ENCODE data around the gene NEAT1.

Gene NEAT1

GRCh38 chr11:65420506-65420905 is 2.1 kb upstream of the NEAT1 start:
- Histone ChIP-seq H4K20me1 (ENCODE audit: insufficient read depth, low read length) (peaks cover 24% of the 10 kb centered on the region), H3K4me1 (ENCODE audit: low read length) (peaks cover 32% of the 10 kb centered on the region), H3K9me2 (replicated peaks; ENCODE audit: insufficient read depth, low read length) (no peaks in the 10 kb centered on the region), H3K9me3 (replicated peaks; ENCODE audit: insufficient read depth, low read length) (no peaks in the 10 kb centered on the region), H3K79me2 (ENCODE audit: low read length) (peaks cover 63% of the 10 kb centered on the region), H3K4me3 (ENCODE audit: low read length) (peak overlapping the region; percentile 44), H3K36me3 (replicated peaks; ENCODE audit: insufficient read depth, low read length) (no peaks in the 10 kb centered on the region), H3K27ac (ENCODE audit: low read length) (peak overlapping the region; percentile 100), H3K9ac (ENCODE audit: low read length) (peak overlapping the region; percentile 100), H2AFZ (ENCODE audit: low read length) (no peak overlapping the region), H3F3A (ENCODE audit: insufficient read depth, low read length) (peaks cover 85% of the 10 kb centered on the region), H3K27me3 (replicated peaks; ENCODE audit: insufficient read depth, low read length) (no peaks in the 10 kb centered on the region), H3K4me2 (ENCODE audit: low read depth, low read length) (peak overlapping the region; percentile 99)
- TF ChIP-seq CTCF (IDR thresholded peaks at IDR 0.05; ENCODE audit: low read length) (no peak), EZH2phosphoT487 (IDR thresholded peaks at IDR 0.05; ENCODE audit: low read length) (no peak), EZH2 (optimal IDR thresholded peaks at IDR 0.05; ENCODE audit: low read depth, low read length) (no peak)
- DNase-seq, result no peak

DNA sequence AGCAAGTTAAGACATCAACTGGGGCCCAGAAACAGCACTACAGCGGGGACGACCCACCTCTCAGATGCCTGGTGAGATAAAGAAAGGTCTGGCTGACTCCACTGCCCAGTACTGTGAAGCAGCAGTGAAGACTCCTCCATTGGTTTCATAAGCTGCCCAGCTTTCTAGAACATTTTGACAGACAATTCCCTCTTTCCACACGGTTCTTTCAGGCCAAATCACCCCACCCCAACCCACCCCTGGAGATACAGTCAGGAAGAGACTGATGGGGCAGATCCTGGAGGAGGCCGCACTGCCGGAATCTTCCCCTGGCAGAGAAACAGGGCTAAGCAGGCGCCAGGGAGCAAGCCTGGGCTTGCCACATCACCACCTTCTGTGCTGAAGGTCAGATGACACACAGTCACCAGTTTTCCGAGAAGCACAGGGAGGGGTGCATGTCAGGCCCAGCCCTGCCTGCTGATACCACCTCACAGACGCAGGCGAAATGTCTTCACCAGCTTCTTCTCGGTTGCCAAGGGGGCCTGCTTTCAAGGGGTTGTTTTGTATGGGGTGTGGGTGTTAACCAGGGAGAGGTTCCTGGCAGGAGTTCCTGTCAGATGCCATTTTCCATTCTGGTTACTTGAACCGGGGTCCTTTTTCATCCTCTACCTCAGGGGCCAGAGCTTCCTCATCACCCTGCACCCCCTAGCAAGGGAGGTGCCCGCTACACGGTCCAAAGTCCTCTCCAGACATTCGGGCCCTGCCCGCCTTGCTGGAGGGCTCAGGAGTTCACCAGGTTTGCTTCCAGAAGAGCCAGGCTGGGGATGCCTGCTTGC is 1.4 kb upstream of the NEAT1 start:
- no peaks in the 10 kb centered on the region for H3K36me3 ChIP-seq (replicated peaks; ENCODE audit: insufficient read depth, low read length)
- H3K4me2 ChIP-seq (ENCODE audit: low read depth, low read length), result peak overlapping the region; percentile 99
- peak overlapping the region; percentile 100 for H3K9ac ChIP-seq (ENCODE audit: low read length)
- H2AFZ ChIP-seq (ENCODE audit: low read length), result no peak overlapping the region
- TF ChIP-seq EZH2 (optimal IDR thresholded peaks at IDR 0.05; ENCODE audit: low read depth, low read length), result no peak
- no peak for TF ChIP-seq CTCF (IDR thresholded peaks at IDR 0.05; ENCODE audit: low read length)
- TF ChIP-seq EZH2phosphoT487 (IDR thresholded peaks at IDR 0.05; ENCODE audit: low read length), result no peak
- peaks cover 70% of the 10 kb centered on the region for H3K79me2 ChIP-seq (ENCODE audit: low read length)
- no peaks in the 10 kb centered on the region for H3K9me2 ChIP-seq (replicated peaks; ENCODE audit: insufficient read depth, low read length)
- peak overlapping the region; percentile 68 for H3K4me3 ChIP-seq (ENCODE audit: low read length)
- peaks cover 24% of the 10 kb centered on the region for H4K20me1 ChIP-seq (ENCODE audit: insufficient read depth, low read length)
- peak overlapping the region; percentile 100 for H3K27ac ChIP-seq (ENCODE audit: low read length)
- no peaks in the 10 kb centered on the region for H3K27me3 ChIP-seq (replicated peaks; ENCODE audit: insufficient read depth, low read length)
- peaks cover 27% of the 10 kb centered on the region for H3K4me1 ChIP-seq (ENCODE audit: low read length)
- DNase-seq, result peak; percentile 91
- H3F3A ChIP-seq (ENCODE audit: insufficient read depth, low read length), result peaks cover 91% of the 10 kb centered on the region
- no peaks in the 10 kb centered on the region for H3K9me3 ChIP-seq (replicated peaks; ENCODE audit: insufficient read depth, low read length)

GRCh38 chr11:65421794-65422632 is 585 bp upstream of the NEAT1 start:
- Histone ChIP-seq H3F3A (ENCODE audit: insufficient read depth, low read length) (peaks cover 94% of the 10 kb centered on the region), H3K9ac (ENCODE audit: low read length) (peak overlapping the region; percentile 100), H3K9me3 (replicated peaks; ENCODE audit: insufficient read depth, low read length) (no peaks in the 10 kb centered on the region), H3K4me2 (ENCODE audit: low read depth, low read length) (peak overlapping the region; percentile 99), H3K79me2 (ENCODE audit: low read length) (peaks cover 68% of the 10 kb centered on the region), H4K20me1 (ENCODE audit: insufficient read depth, low read length) (peaks cover 24% of the 10 kb centered on the region), H3K9me2 (replicated peaks; ENCODE audit: insufficient read depth, low read length) (no peaks in the 10 kb centered on the region), H3K4me1 (ENCODE audit: low read length) (peaks cover 29% of the 10 kb centered on the region), H3K36me3 (replicated peaks; ENCODE audit: insufficient read depth, low read length) (no peaks in the 10 kb centered on the region), H2AFZ (ENCODE audit: low read length) (no peak overlapping the region), H3K27ac (ENCODE audit: low read length) (peak overlapping the region; percentile 100), H3K27me3 (replicated peaks; ENCODE audit: insufficient read depth, low read length) (no peaks in the 10 kb centered on the region), H3K4me3 (ENCODE audit: low read length) (peak overlapping the region; percentile 87)
- TF ChIP-seq EZH2phosphoT487 (IDR thresholded peaks at IDR 0.05; ENCODE audit: low read length) (no peak), CTCF (IDR thresholded peaks at IDR 0.05; ENCODE audit: low read length) (no peak; the same call in none of the 2 replicates), EZH2 (optimal IDR thresholded peaks at IDR 0.05; ENCODE audit: low read depth, low read length) (no peak)
- DNase-seq, result peak; percentile 96
